Hematopoietic multipotent progenitor cell treated with erythropoietin and hydrocortisone succinate and interleukin-3 and kit ligand, for 8 days (in vitro differentiated cells): Measurements from ENCODE around the gene ZFP36L1.
"Not testable (repeated sequence)": the region's sequence is repeated elsewhere in the genome, so short reads cannot be mapped to it uniquely, and the experiment has no call there.

Experiments
- DNase-seq: peaks from one replicate; pipeline ENCODE4 v3.0.0-alpha.2; 2015

ZFP36L1 gene

GRCh38 chr14:68782091-68782981 lies 10.5 kb downstream of the ZFP36L1 start:
- peak; percentile 71 for DNase-seq

- peak; percentile 95 for DNase-seq
Observed at GRCh38 chr14:68781161-68782021, 11.5 kb downstream of the ZFP36L1 start.

GRCh38 chr14:68780358-68781160 lies 12.3 kb downstream of the ZFP36L1 start:
- peak; percentile 91 for DNase-seq

- DNase-seq: peak; percentile 55
Observed at GRCh38 chr14:68779761-68780323, 13.0 kb downstream of the ZFP36L1 start.

- DNase-seq: no peak
Observed at GRCh38 chr14:68777644-68778043, 15.2 kb downstream of the ZFP36L1 start.

- peak; percentile 65 for DNase-seq
Observed at GRCh38 chr14:68775614-68776126, 17.2 kb downstream of the ZFP36L1 start.

GRCh38 chr14:68774771-68775613 lies 17.9 kb downstream of the ZFP36L1 start:
- DNase-seq: no peak

GRCh38 chr14:68772761-68773381 lies 20.0 kb downstream of the ZFP36L1 start:
- peak; percentile 16 for DNase-seq

GRCh38 chr14:68771631-68772030 lies 21.2 kb downstream of the ZFP36L1 start:
- DNase-seq: peak; percentile 11

GRCh38 chr14:68770553-68771286 lies 22.1 kb downstream of the ZFP36L1 start:
- DNase-seq: no peak

GRCh38 chr14:68770051-68770450 lies 22.8 kb downstream of the ZFP36L1 start:
- DNase-seq: no peak

GRCh38 chr14:68768316-68768715 lies 24.6 kb downstream of the ZFP36L1 start:
- DNase-seq: no peak

- no peak for DNase-seq
Observed at GRCh38 chr14:68767248-68767645, 25.6 kb downstream of the ZFP36L1 start.

GRCh38 chr14:68766299-68767247 lies 26.3 kb downstream of the ZFP36L1 start:
- DNase-seq: no peak

- DNase-seq: not testable (repeated sequence)
Observed at GRCh38 chr14:68763843-68764242, 29.0 kb downstream of the ZFP36L1 start.

- DNase-seq: peak; percentile 84
Observed at GRCh38 chr14:68762953-68763764, 29.7 kb downstream of the ZFP36L1 start.

GRCh38 chr14:68761391-68761790 lies 31.5 kb downstream of the ZFP36L1 start:
- no peak for DNase-seq

- no peak for DNase-seq
Observed at GRCh38 chr14:68760761-68761160, 32.1 kb downstream of the ZFP36L1 start.
